DMS153 treated with DMSO at 0.1 percent for 48 hours (cell line): Measurements from ENCODE around the gene JADE3.

Source experiments
- DNase-seq: peaks from one replicate; lab custom pipeline; 2025; ENCODE audit not compliant: unreplicated experiment; lab: John Stamatoyannopoulos, UW

Gene JADE3

GRCh38 chrX:47101206-47101605, 189.0 kb downstream of the JADE3 start:
- no peak for DNase-seq
